Epithelial cell of proximal tubule (primary cell): ENCODE data around the gene PTGER3. TPM values are rescaled to one million over a fixed set of nuclear protein-coding genes. Genes with fewer than 3 reads are reported as not detected.

Experiments
- DNase-seq: peaks from one replicate; pipeline ENCODE4 v3.0.0-alpha.2; 2011; ENCODE audit warnings: low read depth
- H3K4me3 ChIP-seq: 2 replicates; pipeline ENCODE4 v1.5.1; 2011; ENCODE audit warnings: low read depth, mild to moderate bottlenecking, low read length
- total RNA-seq: library from RNA; depleted of rRNA; stranded (reverse); fragments of >200 nt; gene quantifications from 2 replicates; pipeline ENCODE4 v1.2.3, GENCODE V29; 2015
- TF ChIP-seq, protein P1 (sequence below): conservative IDR thresholded peaks from 2 replicates; pipeline ENCODE4 v1.5.1; 2012; ENCODE audit warnings: low read depth, mild to moderate bottlenecking, low read length

PTGER3 gene
- total RNA-seq, 1 donor from 2014 or later = 0.75 TPM

DNA sequence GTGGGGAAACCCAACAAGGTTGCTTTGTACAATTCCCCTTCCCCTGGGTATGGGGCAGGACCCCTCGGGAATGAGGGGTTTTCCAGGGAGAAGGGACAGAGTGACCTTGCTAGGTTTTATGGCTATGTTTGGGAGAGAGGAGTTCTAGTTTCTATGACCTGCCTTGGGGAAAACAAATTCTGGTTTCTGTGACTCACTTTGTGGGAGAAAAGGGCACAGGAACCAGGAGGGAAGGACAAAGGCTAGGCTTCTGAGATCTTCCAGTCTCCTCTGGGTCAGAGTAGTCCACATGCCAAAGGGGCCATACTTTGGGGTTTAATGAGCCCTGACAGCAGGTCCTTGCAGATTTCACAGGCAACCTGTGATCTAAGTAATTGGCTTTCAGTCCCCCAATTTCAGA, 5.5 kb upstream of the PTGER3 start:
- TF ChIP-seq, protein P1, sequence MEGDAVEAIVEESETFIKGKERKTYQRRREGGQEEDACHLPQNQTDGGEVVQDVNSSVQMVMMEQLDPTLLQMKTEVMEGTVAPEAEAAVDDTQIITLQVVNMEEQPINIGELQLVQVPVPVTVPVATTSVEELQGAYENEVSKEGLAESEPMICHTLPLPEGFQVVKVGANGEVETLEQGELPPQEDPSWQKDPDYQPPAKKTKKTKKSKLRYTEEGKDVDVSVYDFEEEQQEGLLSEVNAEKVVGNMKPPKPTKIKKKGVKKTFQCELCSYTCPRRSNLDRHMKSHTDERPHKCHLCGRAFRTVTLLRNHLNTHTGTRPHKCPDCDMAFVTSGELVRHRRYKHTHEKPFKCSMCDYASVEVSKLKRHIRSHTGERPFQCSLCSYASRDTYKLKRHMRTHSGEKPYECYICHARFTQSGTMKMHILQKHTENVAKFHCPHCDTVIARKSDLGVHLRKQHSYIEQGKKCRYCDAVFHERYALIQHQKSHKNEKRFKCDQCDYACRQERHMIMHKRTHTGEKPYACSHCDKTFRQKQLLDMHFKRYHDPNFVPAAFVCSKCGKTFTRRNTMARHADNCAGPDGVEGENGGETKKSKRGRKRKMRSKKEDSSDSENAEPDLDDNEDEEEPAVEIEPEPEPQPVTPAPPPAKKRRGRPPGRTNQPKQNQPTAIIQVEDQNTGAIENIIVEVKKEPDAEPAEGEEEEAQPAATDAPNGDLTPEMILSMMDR = no peak
- H3K4me3 ChIP-seq = no peak overlapping the region
- no peak for DNase-seq

DNA sequence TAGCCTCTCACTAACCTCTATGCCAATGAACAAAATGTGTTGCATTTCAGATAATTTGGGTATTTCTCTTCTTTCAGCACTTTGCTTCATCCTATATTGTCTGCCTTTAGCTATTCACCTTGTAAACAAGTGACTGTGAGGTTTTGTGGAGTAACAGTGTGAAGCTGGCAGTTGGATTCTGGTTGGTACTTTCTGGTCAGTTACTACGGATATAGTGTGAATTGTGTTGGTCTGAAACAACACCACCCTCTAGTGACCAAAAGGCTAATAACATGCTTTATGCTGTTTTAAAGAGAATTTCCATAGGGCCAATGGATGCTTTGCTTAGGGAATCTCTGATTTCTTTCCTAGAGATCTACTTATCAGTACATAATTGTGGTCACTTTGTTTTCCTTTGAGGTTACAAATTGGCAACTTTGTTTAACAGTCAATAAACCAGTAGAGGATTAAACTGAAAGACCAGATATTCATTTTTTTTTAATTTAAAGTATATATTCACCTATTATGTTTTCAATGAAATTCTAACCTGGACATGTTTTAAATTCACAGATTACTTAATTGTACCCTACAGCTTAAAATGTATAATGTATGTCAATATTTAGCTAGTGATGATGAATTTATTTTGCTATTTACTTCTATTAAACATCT, 2.5 kb upstream of the PTGER3 start:
- DNase-seq = peak; percentile 37
- TF ChIP-seq, protein P1 = peak; percentile 78
- no peak overlapping the region for H3K4me3 ChIP-seq

DNA sequence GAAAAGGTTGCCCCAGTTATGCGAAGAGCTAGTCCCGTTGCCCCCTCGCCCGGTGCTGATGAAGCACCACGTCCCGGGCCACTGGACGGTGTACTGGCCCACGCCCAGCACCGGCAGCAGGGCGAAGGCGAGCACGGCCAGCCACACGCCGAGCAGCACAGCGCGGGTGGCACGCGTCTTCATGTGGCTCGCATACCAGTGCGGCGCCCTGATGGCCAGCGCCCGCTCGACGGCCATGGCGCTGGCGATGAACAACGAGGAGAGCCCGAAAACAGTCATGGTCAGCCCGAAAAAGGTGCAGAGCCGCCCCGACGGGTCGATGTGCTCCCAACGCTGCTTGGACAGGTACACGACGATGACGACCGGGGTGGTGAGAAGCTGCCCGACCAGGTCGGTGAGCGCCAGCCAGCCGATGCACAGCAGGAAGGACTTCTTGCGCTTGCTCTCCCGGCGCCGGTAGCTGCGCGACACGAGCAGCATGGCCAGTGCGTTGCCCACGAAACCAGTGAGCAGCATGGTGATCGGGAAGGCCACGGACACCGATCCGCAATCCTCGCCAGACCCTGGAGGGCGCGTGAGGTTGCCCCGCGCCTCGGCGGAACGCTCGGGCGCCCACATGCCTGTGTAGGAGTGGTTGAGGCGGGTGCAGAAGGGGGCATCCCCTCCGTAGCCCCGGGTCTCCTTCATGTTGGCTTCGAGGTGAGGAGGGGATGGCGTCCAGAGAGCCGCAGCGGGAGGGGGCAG, 553 bp downstream of the PTGER3 start:
- H3K4me3 ChIP-seq = peak overlapping the region; percentile 50
- DNase-seq = no peak
- TF ChIP-seq, protein P1 = no peak

DNA sequence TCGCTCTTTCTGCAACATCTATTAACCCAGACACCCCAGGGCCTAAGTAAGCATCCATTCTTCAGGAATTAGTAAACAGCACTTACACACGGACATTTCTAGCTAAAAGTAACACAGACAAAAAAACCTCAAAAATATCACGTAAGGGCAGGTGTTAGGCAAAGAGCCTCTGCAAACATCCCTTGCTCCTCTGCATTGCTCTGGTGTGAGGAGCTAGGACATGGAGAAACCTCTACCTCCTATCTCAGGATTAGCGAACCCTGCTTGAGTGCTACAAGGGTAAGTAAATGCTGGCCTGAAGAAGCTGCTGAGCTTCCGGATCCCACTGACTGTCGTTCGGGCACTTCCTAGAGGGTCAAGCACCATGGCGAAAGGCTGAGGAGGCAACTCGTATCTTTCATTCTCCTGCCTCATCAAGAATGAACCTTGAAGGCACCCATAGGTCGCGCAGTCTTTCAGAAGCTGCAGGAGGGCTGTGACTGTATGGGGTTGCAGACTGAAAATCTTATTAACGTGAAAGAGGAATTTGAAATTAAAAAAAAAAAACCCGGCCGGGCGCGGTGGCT, 2.1 kb downstream of the PTGER3 start:
- DNase-seq = no peak
- peak overlapping the region; percentile 40 for H3K4me3 ChIP-seq
- TF ChIP-seq, protein P1 = no peak

DNA sequence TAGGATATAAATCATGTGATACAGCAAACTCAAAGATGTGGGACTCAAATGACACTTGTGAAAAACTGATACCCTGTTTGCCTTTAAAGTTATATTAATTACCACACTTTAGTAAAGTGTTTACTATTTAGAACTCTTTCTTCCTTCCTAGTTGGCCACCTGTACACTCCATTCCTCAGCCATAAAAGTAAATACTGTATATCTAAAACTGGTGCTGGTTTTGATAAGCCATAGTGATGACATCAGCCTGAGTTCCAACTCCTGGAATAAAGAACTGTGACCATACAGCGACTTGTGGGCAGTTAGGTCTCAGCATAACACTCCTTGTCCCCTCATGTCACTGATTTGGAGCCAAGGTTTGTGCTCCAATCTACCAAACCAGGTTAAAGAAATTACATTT, 2.8 kb downstream of the PTGER3 start:
- no peak overlapping the region for H3K4me3 ChIP-seq
- DNase-seq = no peak
- TF ChIP-seq, protein P1 = no peak

- DNase-seq = no peak
- TF ChIP-seq, protein P1 = no peak
- H3K4me3 ChIP-seq = no peak overlapping the region
Measured at GRCh38 chr1:71043065-71043464, 4.6 kb downstream of the PTGER3 start.
